H7 (cell line): Measurements from ENCODE around the gene THOC6. TPM values are rescaled to one million over a fixed set of nuclear protein-coding genes. Genes with fewer than 3 reads are reported as not detected.
"Not testable (repeated sequence)": the region's sequence is repeated elsewhere in the genome, so short reads cannot be mapped to it uniquely, and the experiment has no call there.

ENCODE experiments used
- DNase-seq: peaks from one replicate; pipeline ENCODE4 v3.0.0; 2012
- H3K27me3 ChIP-seq: 2 replicates; pipeline ENCODE4 v1.6.0; 2011; ENCODE audit warnings: mild to moderate bottlenecking, low read length; ENCODE audit not compliant: control insufficient read depth, insufficient read depth
- H3K36me3 ChIP-seq: replicated peaks from 2 replicates; pipeline ENCODE4 v1.5.1; 2011; ENCODE audit warnings: low read length; ENCODE audit not compliant: control insufficient read depth, insufficient read depth
- H3K4me3 ChIP-seq: 2 replicates; pipeline ENCODE4 v1.5.1; 2011; ENCODE audit warnings: low read depth, mild to moderate bottlenecking, control low read depth, low read length, moderate library complexity; ENCODE audit not compliant: insufficient read depth
- total RNA-seq: library from RNA; depleted of rRNA; stranded (reverse); fragments of >200 nt; shearing (Covaris generic); gene quantifications from 2 replicates; pipeline ENCODE4 v1.2.3, GENCODE V29; 2014

Gene THOC6
- total RNA-seq, 1 experiment from 2014 or later, result 81.4 TPM

DNA sequence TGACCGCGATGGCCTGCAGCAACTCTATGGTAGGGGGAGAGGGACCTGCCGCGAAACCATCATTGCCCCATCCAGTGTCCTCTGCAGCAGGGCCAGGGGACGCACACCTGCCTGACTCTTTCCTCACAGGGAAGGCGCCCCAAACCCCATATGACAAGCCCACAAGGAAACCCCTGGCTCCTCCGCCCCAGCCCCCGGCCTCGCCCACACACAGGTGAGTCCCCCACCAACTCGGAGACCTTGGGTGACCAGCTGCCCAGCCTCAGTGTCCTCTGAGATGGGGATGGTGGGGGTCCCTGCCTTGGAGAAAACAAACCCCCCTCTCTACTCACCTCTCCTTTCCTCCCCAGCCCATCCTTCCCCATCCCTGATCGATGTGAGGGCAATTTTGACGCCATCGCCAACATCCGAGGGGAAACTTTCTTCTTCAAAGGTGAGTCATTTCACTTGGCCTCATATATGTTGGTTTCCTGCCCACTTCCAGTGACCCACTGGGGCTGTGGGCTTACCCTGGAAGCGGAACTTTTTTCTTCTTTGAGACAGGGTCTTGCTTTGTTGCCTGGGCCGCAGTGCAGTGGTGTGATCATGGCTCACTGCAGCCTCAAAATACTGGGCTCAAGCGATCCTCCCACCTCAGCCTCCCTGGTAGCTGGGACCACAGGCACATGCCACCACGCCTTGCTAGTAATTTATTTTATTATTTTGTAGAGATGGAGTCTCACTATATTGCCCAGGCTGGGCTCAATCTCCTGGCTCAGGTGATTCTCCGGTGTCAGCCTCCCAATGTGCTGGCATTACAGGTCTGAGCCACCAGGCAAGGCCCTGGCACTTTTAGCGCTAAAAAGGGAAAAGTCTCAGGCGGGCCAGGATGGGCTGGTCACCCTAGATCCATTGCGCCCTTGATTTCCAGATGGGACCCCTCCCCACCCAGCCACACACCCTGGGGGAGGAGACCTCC lies 33.6 kb downstream of the THOC6 start:
- H3K27me3 ChIP-seq, result no peaks in the 10 kb centered on the region
- H3K4me3 ChIP-seq, result no peak overlapping the region
- H3K36me3 ChIP-seq, result no peaks in the 10 kb centered on the region
- DNase-seq, result no peak

DNA sequence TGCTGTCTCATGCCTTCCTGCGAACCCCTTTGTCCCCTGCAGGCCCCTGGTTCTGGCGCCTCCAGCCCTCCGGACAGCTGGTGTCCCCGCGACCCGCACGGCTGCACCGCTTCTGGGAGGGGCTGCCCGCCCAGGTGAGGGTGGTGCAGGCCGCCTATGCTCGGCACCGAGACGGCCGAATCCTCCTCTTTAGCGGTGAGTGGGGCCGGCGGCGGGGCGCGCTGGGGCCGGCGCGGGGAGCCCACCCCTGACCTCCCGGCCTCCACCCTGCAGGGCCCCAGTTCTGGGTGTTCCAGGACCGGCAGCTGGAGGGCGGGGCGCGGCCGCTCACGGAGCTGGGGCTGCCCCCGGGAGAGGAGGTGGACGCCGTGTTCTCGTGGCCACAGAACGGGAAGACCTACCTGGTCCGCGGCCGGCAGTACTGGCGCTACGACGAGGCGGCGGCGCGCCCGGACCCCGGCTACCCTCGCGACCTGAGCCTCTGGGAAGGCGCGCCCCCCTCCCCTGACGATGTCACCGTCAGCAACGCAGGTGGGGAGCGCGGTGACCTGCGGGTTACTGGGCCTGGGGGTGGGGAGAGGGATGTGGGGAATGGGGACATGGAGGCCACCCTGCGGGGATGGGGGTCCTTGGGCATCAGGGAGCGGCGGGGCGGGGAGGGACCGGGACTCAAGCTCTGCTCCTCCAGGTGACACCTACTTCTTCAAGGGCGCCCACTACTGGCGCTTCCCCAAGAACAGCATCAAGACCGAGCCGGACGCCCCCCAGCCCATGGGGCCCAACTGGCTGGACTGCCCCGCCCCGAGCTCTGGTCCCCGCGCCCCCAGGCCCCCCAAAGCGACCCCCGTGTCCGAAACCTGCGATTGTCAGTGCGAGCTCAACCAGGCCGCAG lies 34.5 kb downstream of the THOC6 start:
- Histone ChIP-seq H3K4me3 (peak overlapping the region; percentile 64), H3K27me3 (no peaks in the 10 kb centered on the region), H3K36me3 (no peaks in the 10 kb centered on the region)
- peak; percentile 93 for DNase-seq

DNA sequence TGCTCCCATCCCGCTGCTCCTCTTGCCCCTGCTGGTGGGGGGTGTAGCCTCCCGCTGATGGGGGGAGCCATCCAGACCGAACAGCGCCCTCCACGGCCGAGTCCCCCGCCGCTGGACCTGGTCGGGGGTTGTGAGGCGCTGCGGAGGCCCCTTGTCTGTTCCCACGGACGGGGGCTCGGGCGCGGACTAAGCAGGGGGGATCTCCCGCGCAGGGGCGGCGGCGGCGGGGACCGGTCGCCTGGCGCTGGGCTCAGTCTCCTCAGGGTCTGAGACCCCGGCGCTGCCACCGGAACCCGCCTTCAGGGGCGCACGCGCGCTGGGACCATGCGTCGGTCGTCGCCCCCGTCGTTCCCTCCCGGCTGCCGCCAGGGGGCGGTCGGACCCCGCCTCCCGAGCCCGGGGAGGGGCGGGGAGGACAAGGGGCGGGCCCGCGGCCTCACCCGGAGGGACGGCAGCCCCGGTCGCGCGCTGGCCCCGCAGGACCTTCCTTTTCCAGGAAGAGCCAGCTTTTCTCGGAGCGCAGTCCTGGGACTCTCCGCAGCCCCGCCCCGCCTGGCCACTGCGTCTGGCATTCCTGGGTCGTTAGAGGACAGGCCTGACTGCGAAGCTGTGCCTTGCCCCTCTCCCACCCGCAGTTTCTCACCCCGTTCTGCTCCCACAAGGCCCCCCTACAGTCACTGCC lies 35.3 kb downstream of the THOC6 start:
- Histone ChIP-seq H3K27me3 (no peaks in the 10 kb centered on the region), H3K4me3 (peak overlapping the region; percentile 64), H3K36me3 (no peaks in the 10 kb centered on the region)
- peak; percentile 100 for DNase-seq

DNA sequence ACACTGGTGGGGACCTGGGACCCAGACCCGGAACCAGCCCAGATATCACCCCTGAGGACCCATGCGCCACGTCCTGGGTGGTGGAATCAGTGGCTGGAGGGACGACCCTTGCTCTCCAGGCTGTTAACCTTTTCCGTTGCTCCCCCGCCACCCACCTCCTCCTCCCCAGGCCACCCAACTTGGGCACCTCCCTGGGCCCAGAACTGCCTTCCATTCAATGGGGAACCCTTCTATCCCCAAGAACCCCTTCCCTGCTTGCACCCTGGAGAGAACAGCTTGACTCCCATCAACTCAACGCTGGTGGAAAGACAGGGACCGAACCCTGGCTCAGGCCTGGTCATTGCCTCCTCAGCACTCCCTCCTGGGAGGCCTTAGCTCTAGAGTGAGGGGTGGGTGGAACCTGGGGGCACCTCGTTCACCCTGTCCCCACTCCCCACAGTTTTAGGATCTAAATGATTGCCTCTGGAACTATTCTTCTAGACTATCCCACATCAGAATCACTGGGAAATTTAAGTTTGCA lies 35.9 kb downstream of the THOC6 start:
- Histone ChIP-seq H3K4me3 (peak overlapping the region; percentile 64), H3K27me3 (no peaks in the 10 kb centered on the region), H3K36me3 (no peaks in the 10 kb centered on the region)
- peak; percentile 51 for DNase-seq

DNA sequence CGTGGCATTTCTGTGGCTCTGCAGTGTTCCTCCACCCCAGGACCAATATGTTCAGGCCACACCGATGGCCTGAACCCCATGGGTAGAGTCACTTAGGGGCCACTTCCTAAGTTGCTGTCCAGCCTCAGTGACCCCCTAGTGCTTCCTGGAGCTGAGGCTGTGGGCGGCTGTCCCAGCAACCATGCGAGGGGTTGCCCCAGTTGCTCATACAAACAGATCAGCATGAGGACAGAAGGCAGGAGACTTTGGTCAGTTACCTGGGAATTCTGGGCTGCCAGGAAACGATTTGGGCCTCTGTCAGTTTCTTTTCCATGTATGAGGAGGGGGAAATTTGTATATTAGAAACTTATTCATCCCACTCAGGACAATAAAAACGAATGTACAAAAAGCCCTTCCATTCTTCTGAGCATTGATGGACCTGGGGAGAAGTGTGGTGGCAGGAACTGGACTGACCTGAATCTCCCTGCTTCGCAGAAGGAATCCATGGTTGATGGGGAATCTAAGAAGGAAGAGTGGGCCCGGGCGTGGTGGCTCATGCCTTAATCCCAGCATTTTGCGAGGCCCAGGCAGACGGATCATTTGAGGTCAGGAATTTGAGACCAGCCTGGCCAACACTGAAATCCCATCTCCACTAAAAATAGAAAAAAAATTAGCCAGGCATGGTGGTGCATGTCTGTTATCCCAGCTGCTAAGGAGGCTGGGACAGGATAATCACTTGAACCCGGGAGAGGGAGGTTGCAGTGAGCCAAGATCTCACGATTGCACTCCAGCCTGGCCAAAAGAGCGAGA lies 36.7 kb downstream of the THOC6 start:
- no peaks in the 10 kb centered on the region for H3K27me3 ChIP-seq
- H3K4me3 ChIP-seq, result no peak overlapping the region
- DNase-seq, result no peak
- H3K36me3 ChIP-seq, result no peaks in the 10 kb centered on the region

DNA sequence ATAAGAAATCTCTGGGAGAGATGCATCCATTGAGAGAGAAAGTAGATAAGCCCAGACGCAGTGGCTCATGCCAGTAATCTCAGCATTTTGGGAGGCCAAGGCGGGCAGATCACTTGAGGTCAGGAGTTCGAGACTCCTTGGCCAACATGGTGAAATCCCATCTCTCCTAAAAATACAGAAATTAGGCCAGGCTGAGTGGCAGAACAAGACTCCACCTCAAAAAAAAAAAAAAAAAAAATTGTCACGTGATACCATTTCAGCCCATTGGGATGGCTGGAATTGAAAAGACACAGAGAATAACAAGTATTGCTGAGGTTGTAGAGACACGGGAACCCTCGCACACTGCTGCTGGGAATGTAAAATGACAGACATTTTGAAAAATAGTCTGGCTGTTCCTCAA lies 38.7 kb downstream of the THOC6 start:
- no peak for DNase-seq
- no peaks in the 10 kb centered on the region for H3K27me3 ChIP-seq
- no peaks in the 10 kb centered on the region for H3K36me3 ChIP-seq
- H3K4me3 ChIP-seq, result no peak overlapping the region

DNA sequence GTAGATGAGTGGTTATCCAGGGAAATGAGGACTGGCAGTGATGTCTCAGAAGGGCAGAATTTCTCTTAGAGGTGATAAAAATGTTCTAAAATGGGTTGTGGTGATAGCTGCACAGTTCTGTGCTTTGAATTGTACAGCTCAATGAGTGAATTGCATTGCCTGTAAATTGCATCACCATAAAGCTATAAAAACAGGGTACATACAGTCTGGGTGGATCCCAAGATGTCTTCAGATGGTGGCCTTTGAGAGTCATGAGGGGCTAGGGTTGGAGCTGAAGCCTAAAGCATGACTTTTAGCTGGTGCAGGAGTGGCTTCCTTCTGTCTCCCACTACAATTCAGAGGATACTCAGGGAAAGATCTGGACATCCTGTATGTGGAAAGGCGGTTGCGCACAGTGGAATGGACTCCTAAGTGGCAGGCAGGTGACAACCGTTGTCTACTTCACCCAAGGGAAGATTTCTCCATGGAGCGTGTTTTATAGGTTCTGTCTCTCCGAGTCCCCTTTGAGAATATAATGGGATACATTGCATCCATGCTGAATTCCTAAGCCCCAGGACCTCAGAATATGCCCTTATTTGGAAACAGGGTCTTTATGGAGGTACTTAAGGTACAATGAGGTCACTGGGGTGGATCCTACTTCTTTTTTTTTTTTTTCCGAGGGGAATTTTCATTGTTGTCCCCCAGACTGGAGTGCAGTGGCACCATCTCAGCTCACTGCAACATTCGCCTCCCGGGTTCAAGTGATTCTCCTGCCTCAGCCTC lies 40.0 kb downstream of the THOC6 start:
- Histone ChIP-seq H3K4me3 (no peak overlapping the region), H3K27me3 (no peaks in the 10 kb centered on the region), H3K36me3 (no peaks in the 10 kb centered on the region)
- no peak for DNase-seq

DNA sequence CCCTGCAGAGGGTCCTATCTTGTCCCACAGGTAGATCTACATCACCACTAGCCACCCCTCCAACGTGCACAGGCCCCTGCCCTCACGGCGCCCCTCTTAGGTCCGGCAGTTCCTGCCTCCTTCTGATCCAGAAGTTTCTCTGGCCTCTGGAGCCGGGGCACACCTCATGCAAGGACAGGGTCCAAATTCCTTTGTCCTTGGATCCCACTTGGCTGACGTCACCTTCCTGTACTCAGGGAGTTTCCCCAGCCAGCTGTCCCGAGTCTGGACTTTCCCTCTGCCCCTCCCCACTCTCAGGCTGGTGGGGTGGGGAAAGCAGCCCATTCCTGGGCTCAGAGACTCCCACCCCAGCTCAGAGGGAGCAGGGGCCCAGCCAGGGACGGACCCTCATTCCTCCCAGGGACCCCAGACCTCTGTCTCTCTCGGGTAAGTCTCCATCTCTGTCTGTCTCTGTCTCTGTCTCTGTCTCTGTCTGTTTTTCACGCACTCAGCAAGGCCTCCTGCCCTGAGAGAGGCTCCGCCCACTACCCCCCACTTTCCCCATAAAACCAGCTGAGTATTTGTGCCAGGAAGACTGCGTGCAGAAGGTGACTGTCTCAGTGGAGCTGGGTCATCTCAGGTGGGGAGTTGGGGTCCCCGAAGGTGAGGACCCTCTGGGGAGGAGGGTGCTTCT lies 41.4 kb downstream of the THOC6 start, which contains the start of gene IL32:
Gene IL32 (plus strand): TSS at position 572 of the 673 bp plus-strand sequence. CDS start 172 bp downstream, outside the sequence.
- no peaks in the 10 kb centered on the region for H3K36me3 ChIP-seq
- H3K4me3 ChIP-seq, result no peak within 1 kb of the TSS
- no peaks in the 10 kb centered on the region for H3K27me3 ChIP-seq
- DNase-seq, result peak; percentile 74

DNA sequence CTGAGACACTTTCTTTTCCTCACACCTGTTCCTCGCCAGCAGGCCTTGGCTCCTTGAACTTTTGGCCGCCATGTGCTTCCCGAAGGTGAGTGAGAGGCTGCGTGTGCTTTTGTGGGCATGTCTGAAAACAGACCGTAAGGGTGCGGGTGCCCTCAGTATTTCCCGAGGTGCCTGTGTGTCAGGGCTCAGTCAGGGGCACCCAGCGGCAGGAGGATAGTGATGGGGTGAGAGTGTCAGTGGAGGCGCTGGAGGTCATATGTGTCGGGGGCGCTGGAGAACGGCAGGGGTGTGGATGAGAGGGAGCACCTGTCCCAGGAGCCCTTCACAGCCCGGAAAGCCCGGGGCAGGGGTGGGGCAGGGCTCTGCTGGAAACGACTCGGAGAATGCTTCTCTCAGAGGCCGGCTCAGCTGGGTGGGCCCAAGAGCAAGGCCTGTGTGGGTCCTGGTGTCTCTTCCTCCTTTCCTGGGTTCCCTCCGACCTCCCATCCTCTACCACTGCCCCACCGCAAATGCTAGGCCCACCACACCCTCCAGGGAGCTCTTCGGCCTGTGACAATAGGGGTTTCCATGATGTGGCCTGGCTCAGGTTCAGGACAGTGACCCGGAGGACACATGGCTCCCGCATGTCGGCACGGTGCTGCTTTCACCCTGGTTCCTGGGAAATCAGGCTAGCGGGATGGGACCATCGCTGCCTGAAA lies 42.1 kb downstream of the THOC6 start:
- no peaks in the 10 kb centered on the region for H3K27me3 ChIP-seq
- DNase-seq, result peak; percentile 58
- H3K4me3 ChIP-seq, result no peak overlapping the region
- no peaks in the 10 kb centered on the region for H3K36me3 ChIP-seq

DNA sequence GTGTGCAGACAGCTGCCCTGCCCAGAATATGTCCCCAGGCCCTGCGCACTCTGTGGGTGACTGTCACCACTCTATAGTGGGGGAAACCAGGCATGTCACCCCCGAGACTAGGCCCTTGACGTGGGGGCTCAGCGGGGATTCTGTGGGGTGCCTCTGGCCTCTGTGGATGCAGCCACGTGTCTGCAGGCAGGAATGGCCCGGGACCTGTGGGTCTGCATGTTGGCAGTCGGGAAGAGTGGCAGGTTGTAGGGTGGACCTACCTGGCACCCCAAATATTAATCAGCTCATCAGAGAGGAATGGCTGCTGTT lies 42.6 kb downstream of the THOC6 start:
- Histone ChIP-seq H3K4me3 (no peak overlapping the region), H3K27me3 (no peaks in the 10 kb centered on the region), H3K36me3 (no peaks in the 10 kb centered on the region)
- DNase-seq, result no peak

DNA sequence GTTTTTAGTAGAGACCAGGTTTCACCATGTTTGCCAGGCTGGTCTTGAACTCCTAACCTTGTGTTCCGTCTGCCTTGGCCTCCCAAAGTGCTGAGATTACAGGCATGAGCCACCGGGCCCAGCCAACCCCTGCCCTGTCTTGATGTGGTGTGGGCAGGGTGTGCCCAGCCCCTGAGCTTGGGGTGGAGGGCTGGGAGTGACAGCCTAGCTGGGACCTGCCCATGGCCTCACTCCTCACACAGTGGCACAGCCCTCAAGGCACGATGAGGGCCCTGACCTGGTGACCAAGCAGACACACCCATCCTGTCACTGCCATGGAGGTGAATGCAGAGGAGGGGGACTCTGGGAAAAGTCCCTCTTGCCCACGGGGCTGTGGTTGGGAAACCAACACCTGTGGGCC lies 44.7 kb downstream of the THOC6 start:
- no peak for DNase-seq
- H3K36me3 ChIP-seq, result no peaks in the 10 kb centered on the region
- no peaks in the 10 kb centered on the region for H3K27me3 ChIP-seq
- H3K4me3 ChIP-seq, result no peak overlapping the region

DNA sequence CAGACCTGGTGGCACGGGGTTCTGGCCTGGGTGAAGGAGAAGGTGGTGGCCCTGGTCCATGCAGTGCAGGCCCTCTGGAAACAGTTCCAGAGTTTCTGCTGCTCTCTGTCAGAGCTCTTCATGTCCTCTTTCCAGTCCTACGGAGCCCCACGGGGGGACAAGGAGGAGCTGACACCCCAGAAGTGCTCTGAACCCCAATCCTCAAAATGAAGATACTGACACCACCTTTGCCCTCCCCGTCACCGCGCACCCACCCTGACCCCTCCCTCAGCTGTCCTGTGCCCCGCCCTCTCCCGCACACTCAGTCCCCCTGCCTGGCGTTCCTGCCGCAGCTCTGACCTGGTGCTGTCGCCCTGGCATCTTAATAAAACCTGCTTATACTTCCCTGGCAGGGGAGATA lies 45.3 kb downstream of the THOC6 start:
- H3K27me3 ChIP-seq, DNase-seq, H3K4me3 ChIP-seq, H3K36me3 ChIP-seq: not testable (repeated sequence)
